ENCODE measurements around the gene MRPS18A.

Gene MRPS18A

DNA sequence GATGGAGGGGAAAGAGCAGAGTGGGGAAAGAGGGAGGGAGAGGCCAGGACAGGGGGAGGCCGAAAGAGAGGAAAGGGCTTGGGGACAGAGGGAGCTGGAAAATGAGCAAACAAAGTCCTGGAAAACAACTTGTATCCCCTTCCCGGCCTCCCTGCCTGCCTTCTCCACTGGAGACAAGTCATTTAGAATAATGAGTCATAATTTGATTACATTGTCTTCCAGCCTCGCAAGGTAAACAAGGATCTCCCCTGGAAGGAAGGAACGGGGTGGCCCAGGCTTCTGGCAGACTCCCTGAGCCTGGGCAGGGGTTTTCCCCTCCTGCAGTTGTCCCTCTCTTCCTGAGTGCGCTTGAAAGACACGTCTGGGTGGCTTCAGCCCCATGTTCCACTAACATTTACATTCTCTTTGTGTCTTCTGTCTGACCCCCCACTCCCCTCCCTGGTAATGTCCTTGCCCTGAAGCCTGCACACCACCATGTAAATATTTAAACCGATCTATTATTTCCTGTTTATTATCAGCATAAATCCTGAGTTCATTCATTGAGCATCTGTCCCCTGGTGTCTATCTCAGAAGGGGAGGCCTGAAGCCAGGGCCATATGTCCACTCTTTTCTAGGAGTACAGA is 12.1 kb upstream of the MRPS18A start:
- TF ChIP-seq, protein P1, sequence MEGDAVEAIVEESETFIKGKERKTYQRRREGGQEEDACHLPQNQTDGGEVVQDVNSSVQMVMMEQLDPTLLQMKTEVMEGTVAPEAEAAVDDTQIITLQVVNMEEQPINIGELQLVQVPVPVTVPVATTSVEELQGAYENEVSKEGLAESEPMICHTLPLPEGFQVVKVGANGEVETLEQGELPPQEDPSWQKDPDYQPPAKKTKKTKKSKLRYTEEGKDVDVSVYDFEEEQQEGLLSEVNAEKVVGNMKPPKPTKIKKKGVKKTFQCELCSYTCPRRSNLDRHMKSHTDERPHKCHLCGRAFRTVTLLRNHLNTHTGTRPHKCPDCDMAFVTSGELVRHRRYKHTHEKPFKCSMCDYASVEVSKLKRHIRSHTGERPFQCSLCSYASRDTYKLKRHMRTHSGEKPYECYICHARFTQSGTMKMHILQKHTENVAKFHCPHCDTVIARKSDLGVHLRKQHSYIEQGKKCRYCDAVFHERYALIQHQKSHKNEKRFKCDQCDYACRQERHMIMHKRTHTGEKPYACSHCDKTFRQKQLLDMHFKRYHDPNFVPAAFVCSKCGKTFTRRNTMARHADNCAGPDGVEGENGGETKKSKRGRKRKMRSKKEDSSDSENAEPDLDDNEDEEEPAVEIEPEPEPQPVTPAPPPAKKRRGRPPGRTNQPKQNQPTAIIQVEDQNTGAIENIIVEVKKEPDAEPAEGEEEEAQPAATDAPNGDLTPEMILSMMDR (IDR thresholded peaks at IDR 0.05; ENCODE audit: extremely low read depth, insufficient read depth, missing control alignments) = no peak
- DNase-seq (ENCODE audit: low spot score) = no peak
- in situ Hi-C loops (cut with MboI; ENCODE audit: low pct_unique_long_range_greater_than_20kb, low sequenced_read_pairs, unreplicated experiment) = no loop called here

DNA sequence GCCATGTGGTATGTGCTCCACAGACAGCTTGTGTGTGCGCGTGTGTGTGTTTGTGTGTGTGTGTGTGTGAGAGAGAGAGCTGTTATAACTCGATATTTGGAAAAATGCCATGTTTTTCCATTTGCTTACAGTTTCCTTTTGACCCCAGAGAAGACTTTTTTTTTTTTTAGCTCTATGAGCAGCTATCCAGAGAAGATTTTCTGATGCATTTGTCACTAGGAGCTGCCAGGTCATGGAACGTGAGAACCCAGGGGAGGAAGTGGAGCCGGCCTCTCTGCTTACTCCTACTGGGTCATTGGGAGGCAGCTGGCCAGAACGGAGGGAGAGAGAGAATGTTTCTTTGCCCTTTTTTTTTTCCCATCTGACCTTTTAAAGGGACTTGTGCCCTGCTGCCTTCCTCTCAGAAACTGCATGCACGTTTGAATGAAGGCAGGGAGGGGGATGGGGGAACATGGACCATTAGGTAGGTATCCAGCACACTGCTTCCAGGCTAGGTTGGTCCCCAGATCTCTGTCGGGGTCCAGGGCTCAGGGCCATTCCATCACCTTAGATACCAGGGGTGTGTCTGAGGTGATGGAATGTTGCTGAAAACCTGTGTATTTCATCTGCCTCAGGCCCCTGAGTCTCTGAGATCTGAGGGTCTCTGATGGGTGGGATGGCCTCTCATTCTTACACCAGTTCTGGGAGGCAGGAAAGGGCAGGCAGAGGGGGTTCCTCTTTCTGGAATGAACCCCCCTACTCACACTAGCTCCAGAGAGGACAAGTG is 11.2 kb upstream of the MRPS18A start:
- DNase-seq (ENCODE audit: low spot score) = no peak
- TF ChIP-seq, protein P1 (IDR thresholded peaks at IDR 0.05; ENCODE audit: extremely low read depth, insufficient read depth, missing control alignments) = no peak
- in situ Hi-C loops (cut with MboI; ENCODE audit: low pct_unique_long_range_greater_than_20kb, low sequenced_read_pairs, unreplicated experiment) = no loop called here

DNA sequence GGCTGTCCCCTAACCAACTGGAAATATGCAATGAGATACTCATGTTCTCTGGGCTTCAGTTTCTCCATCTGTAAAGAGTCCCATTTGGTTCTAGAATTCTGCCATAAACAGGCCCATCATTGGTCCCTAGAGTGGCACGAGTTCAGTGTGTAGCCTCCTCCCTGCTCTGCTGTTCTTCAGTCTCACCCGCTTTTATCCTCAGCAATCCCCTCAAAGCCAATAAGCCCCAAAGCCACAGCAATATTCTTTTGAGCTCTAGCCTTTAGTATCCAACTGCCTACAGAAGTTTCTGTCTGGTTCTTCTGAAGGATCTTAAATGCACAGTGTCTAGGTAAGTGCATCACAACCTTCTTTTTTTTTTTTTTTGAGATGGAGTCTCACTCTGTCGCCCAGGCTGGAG is 9.8 kb upstream of the MRPS18A start:
- in situ Hi-C loops (cut with MboI; ENCODE audit: low pct_unique_long_range_greater_than_20kb, low sequenced_read_pairs, unreplicated experiment) = no loop called here
- TF ChIP-seq, protein P1 (IDR thresholded peaks at IDR 0.05; ENCODE audit: extremely low read depth, insufficient read depth, missing control alignments) = no peak
- no peak for DNase-seq (ENCODE audit: low spot score)

DNA sequence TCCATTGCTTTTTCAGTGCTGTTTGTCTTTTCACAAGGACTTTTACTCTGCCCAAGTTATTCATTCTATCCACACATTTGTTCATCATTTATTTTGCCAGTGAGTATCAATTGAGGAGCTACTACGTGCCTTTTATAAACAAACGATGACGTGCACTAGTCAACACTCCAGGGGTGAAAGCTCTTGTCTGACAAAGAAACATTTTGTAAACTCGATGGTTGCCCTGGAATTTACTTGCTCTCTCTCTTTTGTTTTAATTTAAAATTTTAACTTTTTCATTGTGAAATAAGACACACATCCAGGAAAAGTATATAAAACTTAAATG is 8.3 kb upstream of the MRPS18A start:
- in situ Hi-C loops (cut with MboI; ENCODE audit: low pct_unique_long_range_greater_than_20kb, low sequenced_read_pairs, unreplicated experiment) = no loop called here
- TF ChIP-seq, protein P1 (IDR thresholded peaks at IDR 0.05; ENCODE audit: extremely low read depth, insufficient read depth, missing control alignments) = no peak
- no peak for DNase-seq (ENCODE audit: low spot score)

GRCh38 chr6:43695215-43695966 is 7.8 kb upstream of the MRPS18A start:
- TF ChIP-seq, protein P1 (IDR thresholded peaks at IDR 0.05; ENCODE audit: extremely low read depth, insufficient read depth, missing control alignments) = no peak
- in situ Hi-C loops (cut with MboI; ENCODE audit: low pct_unique_long_range_greater_than_20kb, low sequenced_read_pairs, unreplicated experiment) = no loop called here
- no peak for DNase-seq (ENCODE audit: low spot score)

DNA sequence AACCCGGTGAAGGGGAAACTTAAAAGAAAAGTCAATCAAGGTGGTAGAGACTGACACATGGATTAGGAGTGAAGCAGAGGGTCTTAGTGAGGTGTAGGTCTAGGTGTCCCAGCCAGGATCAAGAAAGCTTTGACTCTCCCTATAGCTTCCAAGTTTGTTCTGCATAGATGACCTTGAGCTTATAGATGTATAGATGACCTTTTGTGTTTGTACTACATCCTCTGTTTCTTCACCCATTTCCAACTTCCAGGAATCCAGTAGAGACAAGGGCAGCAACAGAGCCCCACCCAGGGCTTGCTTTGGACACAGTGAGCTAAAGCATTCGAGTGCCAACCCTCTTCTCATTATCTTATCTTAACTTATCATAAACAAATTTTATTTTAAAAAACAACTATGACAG is 1.8 kb upstream of the MRPS18A start:
- TF ChIP-seq, protein P1 (IDR thresholded peaks at IDR 0.05; ENCODE audit: extremely low read depth, insufficient read depth, missing control alignments) = no peak
- in situ Hi-C loops (cut with MboI; ENCODE audit: low pct_unique_long_range_greater_than_20kb, low sequenced_read_pairs, unreplicated experiment) = no loop called here
- DNase-seq (ENCODE audit: low spot score) = no peak
